ENCODE measurements around the gene GJD3.

GRCh38 chr17:40341808-40342503 is 22.6 kb downstream of the GJD3 start:
- TF ChIP-seq POLR2AphosphoS5 (IDR thresholded peaks at IDR 0.05; ENCODE audit: low read depth, low read length) (no peak; the same call in 1 of the 2 replicates), SIN3A (IDR thresholded peaks at IDR 0.05; ENCODE audit: borderline replicate concordance, insufficient read depth, low read length) (peak; percentile 67; the same call in 1 of the 2 replicates), TAF1 (IDR thresholded peaks at IDR 0.05; ENCODE audit: borderline replicate concordance, insufficient read depth, low read length) (no peak), REST (IDR thresholded peaks at IDR 0.05; ENCODE audit: insufficient read depth in 1 of 2, low read depth in 2 of 2, low read length in 2 of 2) (no peak)
